PC-3 (cell line): ENCODE data around the gene DGKG. TPM values are rescaled to one million over a fixed set of nuclear protein-coding genes. Genes with fewer than 3 reads are reported as not detected.

Experiments
- ATAC-seq: fragments of 200-7000 bp; cut with Tn5 transposase; 2 replicates; pipeline ENCODE4 v1.9.1; 2020; ENCODE audit warnings: mild to moderate bottlenecking, moderate library complexity
- BruUV-seq: library from RNA; stranded (reverse); fragments of 400-500 nt; replicated peaks from 2 replicates; lab custom pipeline; 2021; lab: Mats Ljungman, UMichigan
- CTCF ChIA-PET: fragments of 300-600 bp; sonication (Branson Sonifier 250); formaldehyde crosslinking; loops from one replicate; lab custom pipeline; 2022; ENCODE audit warnings: antibody characterized with exemption; lab: Charles Lee
- POLR2A ChIA-PET: fragments of 300-600 bp; sonication (Branson Sonifier 250); formaldehyde crosslinking; loops from one replicate; lab custom pipeline; 2022; ENCODE audit warnings: antibody characterized with exemption; ENCODE audit not compliant: unreplicated experiment; lab: Charles Lee
- DNase-seq: peaks from one replicate; pipeline ENCODE4 v3.0.0-alpha.2; 2015
- H2AFZ ChIP-seq: fragments of 300-600 bp; sonication (generic); 2 replicates; pipeline ENCODE4 v1.6.0; 2016; ENCODE audit warnings: antibody characterized with exemption, low read length
- H3F3A ChIP-seq: fragments of 300-600 bp; sonication (generic); one replicate; pipeline ENCODE4 v1.6.0; 2017; ENCODE audit warnings: antibody characterized with exemption, low read length, control low read depth, mild to moderate bottlenecking; ENCODE audit not compliant: unreplicated experiment
- H3K27ac ChIP-seq: fragments of 300-600 bp; sonication (generic); 2 replicates; pipeline ENCODE4 v1.5.1; 2016; ENCODE audit warnings: mild to moderate bottlenecking, low read length
- H3K27me3 ChIP-seq: fragments of 300-600 bp; sonication (generic); 2 replicates; pipeline ENCODE4 v1.6.1; 2016; ENCODE audit warnings: low read length, mixed read lengths
- H3K36me3 ChIP-seq: fragments of 300-600 bp; sonication (generic); 2 replicates; pipeline ENCODE4 v1.6.1; 2016; ENCODE audit warnings: low read depth, mixed run types, low read length, mixed read lengths
- H3K4me1 ChIP-seq: fragments of 300-600 bp; sonication (generic); 2 replicates; pipeline ENCODE4 v1.5.1; 2016; ENCODE audit warnings: low read length; ENCODE audit not compliant: insufficient read depth
- H3K4me2 ChIP-seq: fragments of 300-600 bp; sonication (generic); 2 replicates; pipeline ENCODE4 v1.6.0; 2016; ENCODE audit warnings: low read length
- H3K4me3 ChIP-seq: fragments of 300-600 bp; sonication (generic); 2 replicates; pipeline ENCODE4 v1.5.1; 2016; ENCODE audit warnings: mild to moderate bottlenecking, low read length, mixed read lengths
- H3K79me2 ChIP-seq: fragments of 300-600 bp; sonication (generic); 2 replicates; pipeline ENCODE4 v1.6.1; 2017; ENCODE audit warnings: low read length, mixed read lengths
- H3K9ac ChIP-seq: fragments of 300-600 bp; sonication (generic); 2 replicates; pipeline ENCODE4 v1.6.0; 2016; ENCODE audit warnings: mild to moderate bottlenecking, low read length
- H3K9me2 ChIP-seq: fragments of 300-600 bp; sonication (generic); replicated peaks from 2 replicates; pipeline ENCODE4 v1.6.1; 2016; ENCODE audit warnings: mixed run types, low read length, mixed read lengths
- H3K9me3 ChIP-seq: fragments of 300-600 bp; sonication (generic); 2 replicates; pipeline ENCODE4 v1.6.1; 2016; ENCODE audit warnings: low read length, mixed read lengths
- H4K20me1 ChIP-seq: fragments of 300-600 bp; sonication (generic); 2 replicates; pipeline ENCODE4 v1.6.1; 2016; ENCODE audit warnings: low read length, mixed read lengths
- EZH2 ChIP-seq: fragments of 300-600 bp; sonication (generic); IDR thresholded peaks from one replicate; pipeline ENCODE4 v1.6.1; 2017; ENCODE audit warnings: antibody characterized with exemption, mild to moderate bottlenecking, low read length; ENCODE audit not compliant: unreplicated experiment
- EZH2phosphoT487 ChIP-seq: fragments of 300-600 bp; sonication (generic); IDR thresholded peaks from 2 replicates; pipeline ENCODE4 v1.6.1; 2018; ENCODE audit warnings: mild to moderate bottlenecking, antibody characterized with exemption, low read length, borderline replicate concordance
- intact Hi-C: fragments of 100-400 bp; cut with micrococcal nuclease; formaldehyde crosslinking; loops from 2 replicates; pipeline ENCODE4 v1.9.0; 2023
- total RNA-seq: library from RNA; depleted of rRNA; stranded (reverse); fragments of >200 nt; gene quantifications from 2 replicates; pipeline ENCODE4 v1.2.3, GENCODE V29; 2014
- TF ChIP-seq, protein P1 (sequence below): fragments of 300-600 bp; sonication (generic); conservative IDR thresholded peaks from 2 replicates; pipeline ENCODE4 v1.5.1; 2017; ENCODE audit warnings: antibody characterized with exemption, low read depth, mild to moderate bottlenecking, low read length

Gene DGKG
- total RNA-seq, 1 experiment from 2014 or later = 2.7 TPM

DNA sequence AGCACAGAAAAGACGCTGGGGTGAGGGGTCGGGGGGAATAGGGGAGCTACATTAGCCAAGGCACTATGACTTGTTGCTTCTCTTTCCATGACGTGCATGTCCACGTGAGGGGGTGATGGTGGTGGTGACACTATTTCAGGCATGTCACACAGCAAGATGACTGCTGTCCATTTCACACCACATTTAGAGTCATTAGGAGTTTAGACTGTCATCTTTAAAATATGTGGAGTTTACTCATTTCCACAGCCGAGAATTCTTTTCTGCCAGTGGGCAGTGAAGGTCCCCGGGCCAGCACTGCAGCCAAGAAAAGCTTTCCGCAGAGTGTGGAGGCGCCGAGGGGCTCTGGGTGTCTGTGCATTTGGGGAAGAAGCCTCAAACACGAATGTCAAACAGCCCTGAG is 954 bp upstream of the DGKG start:
- intact Hi-C loops = no loop called here
- Histone ChIP-seq H3K9me3 (no peaks in the 10 kb centered on the region), H3K36me3 (no peaks in the 10 kb centered on the region), H3K4me3 (no peak overlapping the region), H4K20me1 (no peaks in the 10 kb centered on the region), H3K4me1 (0 out of 2 replicates have a peak, but pooled peaks cover 5% of the 10 kb centered on the region), H3K9me2 (no peaks in the 10 kb centered on the region), H3K27me3 (peaks cover 45% of the 10 kb centered on the region), H3F3A (no peaks in the 10 kb centered on the region), H3K27ac (no peak overlapping the region), H3K9ac (no peak overlapping the region), H3K79me2 (no peaks in the 10 kb centered on the region), H2AFZ (no peak overlapping the region), H3K4me2 (no peak overlapping the region)
- ATAC-seq (no peak), DNase-seq (no peak)
- TF ChIP-seq EZH2phosphoT487 (no peak), EZH2 (no peak)
- TF ChIP-seq, protein P1, sequence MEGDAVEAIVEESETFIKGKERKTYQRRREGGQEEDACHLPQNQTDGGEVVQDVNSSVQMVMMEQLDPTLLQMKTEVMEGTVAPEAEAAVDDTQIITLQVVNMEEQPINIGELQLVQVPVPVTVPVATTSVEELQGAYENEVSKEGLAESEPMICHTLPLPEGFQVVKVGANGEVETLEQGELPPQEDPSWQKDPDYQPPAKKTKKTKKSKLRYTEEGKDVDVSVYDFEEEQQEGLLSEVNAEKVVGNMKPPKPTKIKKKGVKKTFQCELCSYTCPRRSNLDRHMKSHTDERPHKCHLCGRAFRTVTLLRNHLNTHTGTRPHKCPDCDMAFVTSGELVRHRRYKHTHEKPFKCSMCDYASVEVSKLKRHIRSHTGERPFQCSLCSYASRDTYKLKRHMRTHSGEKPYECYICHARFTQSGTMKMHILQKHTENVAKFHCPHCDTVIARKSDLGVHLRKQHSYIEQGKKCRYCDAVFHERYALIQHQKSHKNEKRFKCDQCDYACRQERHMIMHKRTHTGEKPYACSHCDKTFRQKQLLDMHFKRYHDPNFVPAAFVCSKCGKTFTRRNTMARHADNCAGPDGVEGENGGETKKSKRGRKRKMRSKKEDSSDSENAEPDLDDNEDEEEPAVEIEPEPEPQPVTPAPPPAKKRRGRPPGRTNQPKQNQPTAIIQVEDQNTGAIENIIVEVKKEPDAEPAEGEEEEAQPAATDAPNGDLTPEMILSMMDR = no peak
- no TSS peak for BruUV-seq
- CTCF ChIA-PET = no interaction called here
- POLR2A ChIA-PET = no interaction called here

DNA sequence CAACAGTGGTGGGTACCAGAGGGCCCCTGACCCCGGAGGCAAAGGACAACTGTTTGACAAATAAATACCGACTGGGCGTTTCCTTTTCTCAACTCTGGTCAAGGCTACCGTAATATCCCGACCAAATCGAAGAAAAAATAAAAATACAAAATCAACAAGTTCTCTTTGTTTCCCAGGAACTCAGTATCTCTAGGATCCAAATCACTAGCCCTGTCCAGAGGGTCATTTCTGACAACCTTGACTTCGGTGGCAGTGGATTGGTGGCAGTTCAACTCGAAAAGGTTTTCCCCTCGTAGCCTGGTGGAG is 456 bp upstream of the DGKG start:
- CTCF ChIA-PET = no interaction called here
- Histone ChIP-seq H2AFZ (peak overlapping the region; percentile 69), H3K4me2 (peak overlapping the region; percentile 79)

DNA sequence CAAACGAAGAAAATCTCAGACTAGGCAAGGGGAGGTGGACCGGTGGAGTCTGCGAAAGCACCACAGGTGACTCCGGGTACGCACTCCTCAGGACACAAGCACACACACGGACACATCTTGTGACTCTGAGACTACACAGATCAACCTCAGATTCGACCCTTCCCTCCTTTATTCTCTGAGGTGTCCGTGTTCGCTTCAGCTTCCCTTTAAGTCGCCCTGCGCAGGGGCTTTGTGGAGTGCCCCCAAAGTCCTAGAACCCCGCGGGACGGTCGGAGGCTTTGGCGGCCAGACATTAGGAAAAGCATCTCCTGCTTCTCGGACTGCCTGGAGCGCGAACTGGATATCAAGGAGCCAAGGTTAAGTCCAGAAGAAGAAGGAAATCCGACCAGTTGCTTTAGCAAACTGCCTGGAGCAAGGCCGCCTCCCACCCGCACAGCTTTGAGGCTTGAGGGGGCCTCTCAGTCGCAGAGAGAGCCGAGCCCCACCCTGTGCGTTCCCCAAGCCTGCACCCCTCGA is 730 bp downstream of the DGKG start:
- intact Hi-C loops = no loop called here
- Histone ChIP-seq H3K36me3 (no peaks in the 10 kb centered on the region), H3K4me3 (peak overlapping the region; percentile 59), H3K4me2 (peak overlapping the region; percentile 79), H2AFZ (peak overlapping the region; percentile 69), H3K27me3 (peaks cover 42% of the 10 kb centered on the region), H3K79me2 (no peaks in the 10 kb centered on the region), H4K20me1 (no peaks in the 10 kb centered on the region), H3K9me3 (no peaks in the 10 kb centered on the region), H3K4me1 (0 out of 2 replicates have a peak, but pooled peaks cover 5% of the 10 kb centered on the region), H3F3A (no peaks in the 10 kb centered on the region), H3K9ac (no peak overlapping the region), H3K9me2 (no peaks in the 10 kb centered on the region), H3K27ac (no peak overlapping the region)
- no peak for DNase-seq
- no peak for ATAC-seq
- ChIA-PET POLR2A (no interaction called here), CTCF (no interaction called here)
- TF ChIP-seq, protein P1 = no peak
- TF ChIP-seq EZH2 = no peak
- TF ChIP-seq EZH2phosphoT487 = no peak
- no TSS peak for BruUV-seq

More for the DNA sequence above, 456 bp upstream of the DGKG start:
- no TSS peak for BruUV-seq
- ATAC-seq = no peak
- Histone ChIP-seq H4K20me1 (no peaks in the 10 kb centered on the region), H3K36me3 (no peaks in the 10 kb centered on the region), H3K9ac (no peak overlapping the region), H3F3A (no peaks in the 10 kb centered on the region), H3K4me3 (peak overlapping the region; percentile 59), H3K27me3 (peaks cover 44% of the 10 kb centered on the region), H3K9me3 (no peaks in the 10 kb centered on the region), H3K27ac (no peak overlapping the region), H3K9me2 (no peaks in the 10 kb centered on the region), H3K4me1 (0 out of 2 replicates have a peak, but pooled peaks cover 5% of the 10 kb centered on the region), H3K79me2 (no peaks in the 10 kb centered on the region)
- POLR2A ChIA-PET = interaction anchor here (0.7 kb wide), 1 partner anchor 384 kb away, joined by 3 read pairs; no protein-coding TSS in a partner anchor
- no peak for DNase-seq
- intact Hi-C loops = no loop called here
- TF ChIP-seq EZH2phosphoT487 (no peak), EZH2 (no peak)
- TF ChIP-seq, protein P1 = no peak
